Epithelial cell of proximal tubule (primary cell): Measurements from ENCODE around the gene C2orf68. TPM values are rescaled to one million over a fixed set of nuclear protein-coding genes. Genes with fewer than 3 reads are reported as not detected.
A peak's percentile ranks its signal among the peaks of the same experiment; 100 is the strongest.

Source experiments
- DNase-seq: peaks from one replicate; pipeline ENCODE4 v3.0.0-alpha.2; 2011; ENCODE audit warnings: low read depth
- H3K4me3 ChIP-seq: 2 replicates; pipeline ENCODE4 v1.5.1; 2011; ENCODE audit warnings: low read depth, mild to moderate bottlenecking, low read length
- CTCF ChIP-seq: conservative IDR thresholded peaks from 2 replicates; pipeline ENCODE4 v1.5.1; 2012; ENCODE audit warnings: low read depth, mild to moderate bottlenecking, low read length
- total RNA-seq: library from RNA; depleted of rRNA; stranded (reverse); fragments of >200 nt; gene quantifications from 2 replicates; pipeline ENCODE4 v1.2.3, GENCODE V29; 2015

Gene C2orf68
- total RNA-seq, 1 donor from 2014 or later = 9.9 TPM

GRCh38 chr2:85602476-85603234 lies 9.2 kb downstream of the C2orf68 start, which contains the start of gene TMEM150A:
TMEM150A (minus strand) TSS chr2:85602698; CDS start chr2:85601948, 750 bp downstream.
- H3K4me3 ChIP-seq = peak within 1 kb of the TSS; percentile 83
- TF ChIP-seq CTCF = peak; percentile 29
- DNase-seq = no peak

DNA sequence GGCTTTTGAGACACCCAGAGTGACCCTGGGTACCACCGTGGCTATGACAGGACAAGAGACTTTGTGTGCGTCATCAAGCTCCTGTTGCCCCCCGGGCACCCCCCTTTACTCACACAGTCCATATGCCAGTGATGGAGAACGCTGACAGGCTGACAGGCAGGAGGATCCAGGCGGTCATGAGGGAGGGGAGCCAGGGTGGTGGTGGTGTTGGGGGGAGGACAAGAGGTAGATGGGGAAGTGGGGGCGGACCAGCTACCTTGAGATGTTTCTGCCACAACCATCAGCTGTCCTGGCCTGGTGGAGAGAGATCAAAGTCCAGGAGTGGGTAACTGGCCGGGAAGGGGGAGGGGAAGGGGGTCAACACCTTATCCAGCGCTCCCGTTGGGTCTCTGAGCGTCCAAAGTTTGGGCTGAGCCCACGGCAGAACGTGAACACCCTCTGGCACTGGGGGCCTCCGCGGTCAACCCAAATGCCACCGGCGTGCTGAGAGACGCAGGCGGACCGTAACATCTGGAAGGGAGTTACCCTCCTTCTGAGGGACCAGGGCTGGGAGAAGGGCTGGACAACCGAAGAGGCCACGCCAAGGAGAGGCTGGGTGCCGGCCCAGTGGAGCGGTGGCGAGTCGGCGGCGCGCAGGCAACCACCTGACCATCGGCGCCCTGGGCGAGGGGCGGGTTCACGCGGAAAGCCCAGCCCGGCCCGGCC lies 9.9 kb downstream of the C2orf68 start:
- no peak for DNase-seq
- H3K4me3 ChIP-seq = peak overlapping the region; percentile 83
- no peak for TF ChIP-seq CTCF

GRCh38 chr2:85600951-85601770 lies 10.7 kb downstream of the C2orf68 start:
- TF ChIP-seq CTCF = no peak
- H3K4me3 ChIP-seq = peak overlapping the region; percentile 83

GRCh38 chr2:85600235-85600575 lies 11.7 kb downstream of the C2orf68 start:
- H3K4me3 ChIP-seq = no peak overlapping the region
- TF ChIP-seq CTCF = no peak
- DNase-seq = no peak

More at GRCh38 chr2:85600951-85601770, 10.7 kb downstream of the C2orf68 start:
- no peak for DNase-seq

DNA sequence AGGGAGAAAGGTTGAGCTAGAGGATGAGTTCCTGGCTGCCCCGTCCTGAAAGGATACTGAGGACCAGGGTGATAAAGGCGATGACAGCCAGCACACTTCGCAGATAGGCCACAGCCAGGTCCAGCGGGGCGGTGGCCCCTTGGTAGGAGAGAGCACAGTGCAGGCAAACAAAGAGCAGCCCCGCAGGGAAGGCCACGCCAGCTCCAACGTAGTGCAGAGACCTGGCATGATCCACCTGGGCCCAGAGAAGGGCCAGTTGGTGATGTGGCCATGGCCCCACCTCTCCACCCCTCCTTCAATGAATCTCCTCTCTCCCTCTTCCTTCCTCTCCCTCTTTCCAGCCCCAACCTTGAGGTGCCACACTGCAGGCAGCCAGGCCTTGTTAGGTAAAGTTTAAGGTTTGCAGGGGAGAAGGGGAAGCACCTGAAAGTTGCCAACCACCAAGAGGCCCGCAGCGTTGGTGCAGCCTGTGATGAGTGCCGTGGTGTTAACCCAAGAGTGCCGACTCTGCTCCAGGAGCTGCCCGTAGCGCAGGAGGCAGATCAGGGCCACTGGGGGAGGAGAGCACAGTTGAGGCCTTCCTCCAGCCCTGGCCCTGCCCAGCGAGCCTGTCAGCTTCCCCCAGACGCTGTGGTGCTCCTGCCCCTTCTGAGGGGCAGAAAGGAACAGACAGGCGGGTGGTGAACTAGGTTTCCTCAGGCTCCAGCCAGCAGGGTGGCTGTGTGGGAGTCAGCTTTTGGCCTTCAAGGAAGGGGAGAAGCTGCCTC lies 12.2 kb downstream of the C2orf68 start:
- DNase-seq = no peak
- TF ChIP-seq CTCF = no peak
- no peak overlapping the region for H3K4me3 ChIP-seq

GRCh38 chr2:85598594-85599340 lies 13.1 kb downstream of the C2orf68 start:
- H3K4me3 ChIP-seq = no peak overlapping the region
- no peak for TF ChIP-seq CTCF
- no peak for DNase-seq
